Kidney (tissue), 14 donors: ENCODE data around the gene EGLN2. TPM values are rescaled to one million over a fixed set of nuclear protein-coding genes. Genes with fewer than 3 reads are reported as not detected.
A peak's percentile ranks its signal among the peaks of the same experiment; 100 is the strongest.

ENCODE experiments used
- DNase-seq, 5 donors: peaks; one replicate each; pipeline ENCODE4 v3.0.0-alpha.2; 2013 to 2020
- FAIRE-seq: peaks from 2 replicates; lab custom pipeline; 2012; peaks lifted over from hg19 to GRCh38; lab: Jason Lieb, UNC
- H3K27ac ChIP-seq, 2 donors: one replicate each; pipeline ENCODE4 v1.7.0; 2013; ENCODE audit warnings: low read depth in 2 of 2, low read length in 2 of 2, inconsistent platforms in 1 of 2
- H3K27me3 ChIP-seq: one replicate; pipeline ENCODE4 v1.7.1; 2013; ENCODE audit warnings: low read length, inconsistent platforms; ENCODE audit not compliant: control insufficient read depth, insufficient read depth
- H3K36me3 ChIP-seq, 3 donors: one replicate each; pipeline versions ENCODE4 v1.7.0 to v1.7.1; 2013; ENCODE audit warnings: low read length in 3 of 3, control low read depth in 1 of 3, inconsistent platforms in 1 of 3; ENCODE audit not compliant: insufficient read depth in 3 of 3, control insufficient read depth in 2 of 3
- H3K4me1 ChIP-seq, 3 donors: one replicate each; pipeline versions ENCODE4 v1.7.0 to v1.7.1; 2013; ENCODE audit warnings: low read length in 3 of 3, inconsistent platforms in 1 of 3, low read depth in 1 of 3; ENCODE audit not compliant: control insufficient read depth in 2 of 3, insufficient read depth in 2 of 3
- H3K4me3 ChIP-seq, 3 donors: one replicate each; pipeline versions ENCODE4 v1.7.0 to v1.8.1; 2013; ENCODE audit warnings: low read length in 3 of 3, control low read depth in 1 of 3, inconsistent platforms in 1 of 3
- H3K9ac ChIP-seq, 3 donors: one replicate each; pipeline versions ENCODE4 v1.7.0 to v1.7.1; 2013; ENCODE audit warnings: low read length in 3 of 3, control low read depth in 1 of 3, inconsistent platforms in 1 of 3
- H3K9me3 ChIP-seq, 3 donors: one replicate each; pipeline versions ENCODE4 v1.7.0 to v1.7.1; 2013; ENCODE audit warnings: low read length in 3 of 3, control low read depth in 1 of 3, inconsistent platforms in 1 of 3; ENCODE audit not compliant: control insufficient read depth in 2 of 3, insufficient read depth in 1 of 3
- CTCF ChIP-seq: IDR thresholded peaks from 3 replicates; pipeline ENCODE4 v1.5.1; 2012; ENCODE audit warnings: mild to moderate bottlenecking, moderate library complexity, borderline replicate concordance; ENCODE audit not compliant: insufficient read depth; ENCODE audit errors: extremely low read depth
- intact Hi-C: fragments of 100-400 bp; cut with DNase I; formaldehyde crosslinking; loops from one replicate; pipeline ENCODE4 v1.11.1; 2022
- polyA plus RNA-seq: library from polyadenylated mRNA; stranded (reverse); fragments of 350-450 nt; fragmentation: Illumina TruSeq; extraction: RNeasy Lipid Tissue Mini Kit (QIAGEN cat#74804); gene quantifications from one replicate; pipeline ENCODE4 v1.2.3, GENCODE V29; 2014; ENCODE audit warnings: low read depth, low replicate concordance; ENCODE audit not compliant: insufficient read depth
- total RNA-seq: library from RNA; stranded (reverse); fragmentation: NEBNext Ultra II Directional; extraction: Animal tissue kit (Norgen Biotek cat#: 25700); gene quantifications from one replicate; pipeline ENCODE4 v1.2.1, GENCODE V29; 2021
- donor health status: control.
- donor health status: control.
- donor health status: control.
- donor health status: control.
- donor health status: control.
- donor health status: DM: yes; HTN: yes; CAD: no.
- donor health status: Normal renal cell carcinoma (clear cell type).

The EGLN2 gene
- total and polyA plus RNA-seq, 2 donors from 2014 or later: 96.0 to 96.3 TPM

- intact Hi-C loops: no loop called here
- peaks cover 3 to 18% (median 16%) of the 10 kb centered on the region in 3 donors for H3K4me1 ChIP-seq
Measured at GRCh38 chr19:40750874-40751537, 48.0 kb upstream of the EGLN2 start, which contains the start of gene SNRPA. Gene SNRPA (plus strand): TSS chr19:40751203. CDS start chr19:40751409, 206 bp downstream.

GRCh38 chr19:40752257-40752781 is 46.7 kb upstream of the EGLN2 start:
- Histone ChIP-seq H3K4me3 (peak overlapping the region in 2 of 3 donors; percentile 52 to 98), H3K9me3 (no peaks in the 10 kb centered on the region), H3K36me3 (peaks cover 2 to 6% (median 2%) of the 10 kb centered on the region in 3 donors), H3K27ac (no peak overlapping the region), H3K27me3 (no peaks in the 10 kb centered on the region), H3K4me1 (peaks cover 3 to 20% (median 16%) of the 10 kb centered on the region in 3 donors), H3K9ac (peak overlapping the region in 1 of 3 donors; percentile 97)
- no peak for DNase-seq
- TF ChIP-seq CTCF: no peak
- FAIRE-seq: no peak
- intact Hi-C loops: no loop called here

More at GRCh38 chr19:40750874-40751537, 48.0 kb upstream of the EGLN2 start, which contains the start of gene SNRPA:
- FAIRE-seq (no peak), DNase-seq (peak; percentile 98 to 99 (median 99))
- H3K36me3 ChIP-seq: peaks cover 0 to 3% (median 2%) of the 10 kb centered on the region in 3 donors
- H3K9ac ChIP-seq: peak within 1 kb of the TSS; percentile 61 to 97 (median 93)
- H3K9me3 ChIP-seq: no peaks in the 10 kb centered on the region
- H3K4me3 ChIP-seq: peak within 1 kb of the TSS; percentile 93 to 98 (median 96)
- no peaks in the 10 kb centered on the region for H3K27me3 ChIP-seq
- no peak for TF ChIP-seq CTCF
- peak within 1 kb of the TSS; percentile 93 to 96 for H3K27ac ChIP-seq

GRCh38 chr19:40754611-40755247 is 44.3 kb upstream of the EGLN2 start:
- peaks cover 6 to 19% (median 15%) of the 10 kb centered on the region in 3 donors for H3K36me3 ChIP-seq
- H3K4me1 ChIP-seq: peaks cover 3 to 13% (median 10%) of the 10 kb centered on the region in 3 donors
- peak overlapping the region in 1 of 3 donors; percentile 1 for H3K4me3 ChIP-seq
- FAIRE-seq: no peak
- H3K9me3 ChIP-seq: no peaks in the 10 kb centered on the region
- TF ChIP-seq CTCF: no peak
- H3K9ac ChIP-seq: no peak overlapping the region
- H3K27ac ChIP-seq: no peak overlapping the region
- DNase-seq: no peak
- H3K27me3 ChIP-seq: no peaks in the 10 kb centered on the region
- intact Hi-C loops: no loop called here
